Pancreas (tissue), 10 donors: Measurements from ENCODE around the gene FOSB. TPM values are rescaled to one million over a fixed set of nuclear protein-coding genes. Genes with fewer than 3 reads are reported as not detected.
A peak's percentile ranks its signal among the peaks of the same experiment; 100 is the strongest.

Source experiments
- ATAC-seq, 4 donors: fragments of 200-7000 bp; cut with Tn5 transposase; one replicate each; pipeline versions ENCODE4 v1.8.0 to v1.9.1; 2020; ENCODE audit warnings: mild to moderate bottlenecking in 4 of 4, moderate library complexity in 4 of 4
- DNase-seq, 6 donors: peaks; one replicate each; pipeline ENCODE4 v3.0.0-alpha.2; 2020
- FAIRE-seq: peaks from 2 replicates; lab custom pipeline; 2012; peaks lifted over from hg19 to GRCh38; lab: Jason Lieb, UNC
- H3K27ac ChIP-seq, 4 donors: fragments of 200-600 bp; sonication (generic); 1 replicate in 3 of 4; 2 replicates in 1 of 4; pipeline versions ENCODE4 v1.5.0 to v1.8.0; 2020
- H3K27me3 ChIP-seq, 4 donors: fragments of 200-600 bp; one replicate each; pipeline ENCODE4 v1.8.0; 2021
- H3K36me3 ChIP-seq, 3 donors: fragments of 200-600 bp; sonication (generic) in 1 of 3; one replicate each; pipeline versions ENCODE4 v1.5.0 to v1.8.0; 2020 to 2021
- H3K4me1 ChIP-seq, 3 donors: fragments of 200-600 bp; one replicate each; pipeline ENCODE4 v1.8.0; 2021
- H3K4me3 ChIP-seq, 4 donors: fragments of 200-600 bp; sonication (generic) in 2 of 4; one replicate each; pipeline versions ENCODE4 v1.5.0 to v1.8.0; 2020 to 2021
- H3K9me3 ChIP-seq, 4 donors: fragments of 200-600 bp; one replicate each; pipeline ENCODE4 v1.8.0; 2021
- CTCF ChIP-seq, 4 donors: fragments of 200-600 bp; sonication (generic) in 3 of 4; IDR thresholded peaks; one replicate each; pipeline versions ENCODE4 v1.5.0 to v1.8.0; 2021; ENCODE audit warnings: antibody characterized with exemption in 4 of 4
- WGBS, 2 donors: extraction: QIAGEN DNeasy Blood & Tissue Kit; methylation state at CpG; one replicate each; pipeline ENCODE4 v1.1.7; 2013; 5-methylcytosine and 5-hydroxymethylcytosine counted together
- intact Hi-C, 3 donors: fragments of 100-400 bp; cut with DNase I; formaldehyde crosslinking; loops; one replicate each; pipeline versions ENCODE4 v1.11.1 to v1.14.2; 2022
- polyA plus RNA-seq, 2 donors: library from polyadenylated mRNA; stranded (reverse); fragments of 200-250 nt; gene quantifications; one replicate each; pipeline ENCODE4 v1.2.3, GENCODE V29; 2013
- total RNA-seq, 6 donors: library from RNA; stranded (reverse); fragmentation: NEBNext Ultra II Directional in 4 of 6; extraction: Animal tissue kit (Norgen Biotek cat#: 25700) in 4 of 6; gene quantifications; one replicate each; pipeline versions ENCODE4 v1.2.1 to v1.2.4, GENCODE V29; 2021 to 2023
- donor health status: healthy with polysubstance abuse.
- donor health status: DM: no; HTN: no; CAD: no; lungs with moderate emphysema.
- donor health status: DM: no; HTN: no; CAD: no.
- donor health status: control.
- donor health status: control.
- donor health status: Bipolar disorder and iron deficiency.
- donor health status: DM: yes; HTN: yes; CAD: no.
- donor health status: DM: no; HTN: no; CAD: no.
- donor health status: DM: no; HTN: no; CAD: no.
- donor health status: DM: yes; HTN: yes; CAD: no.

FOSB gene
- total and polyA plus RNA-seq, 8 donors: 0.79 to 21.6 (median 6.2) TPM

DNA sequence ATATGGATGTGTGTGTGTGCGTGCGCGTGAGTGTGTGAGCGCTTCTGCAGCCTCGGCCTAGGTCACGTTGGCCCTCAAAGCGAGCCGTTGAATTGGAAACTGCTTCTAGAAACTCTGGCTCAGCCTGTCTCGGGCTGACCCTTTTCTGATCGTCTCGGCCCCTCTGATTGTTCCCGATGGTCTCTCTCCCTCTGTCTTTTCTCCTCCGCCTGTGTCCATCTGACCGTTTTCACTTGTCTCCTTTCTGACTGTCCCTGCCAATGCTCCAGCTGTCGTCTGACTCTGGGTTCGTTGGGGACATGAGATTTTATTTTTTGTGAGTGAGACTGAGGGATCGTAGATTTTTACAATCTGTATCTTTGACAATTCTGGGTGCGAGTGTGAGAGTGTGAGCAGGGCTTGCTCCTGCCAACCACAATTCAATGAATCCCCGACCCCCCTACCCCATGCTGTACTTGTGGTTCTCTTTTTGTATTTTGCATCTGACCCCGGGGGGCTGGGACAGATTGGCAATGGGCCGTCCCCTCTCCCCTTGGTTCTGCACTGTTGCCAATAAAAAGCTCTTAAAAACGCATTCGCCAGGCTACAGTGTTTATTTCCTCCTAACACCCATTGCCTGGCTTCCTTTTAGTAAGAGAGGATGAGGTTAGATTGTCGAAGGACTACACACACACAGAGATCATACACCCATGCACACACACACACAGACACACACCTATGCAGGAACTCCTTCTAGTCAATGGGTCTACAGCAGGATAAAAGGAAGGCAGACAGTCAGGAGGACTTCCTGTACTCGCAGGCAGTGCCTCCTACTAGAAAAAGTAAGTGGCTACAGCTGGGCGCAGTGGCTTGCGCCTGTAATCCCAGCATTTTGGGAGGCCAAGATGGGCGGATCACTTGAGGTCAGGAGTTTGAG lies 7.1 kb downstream of the FOSB start:
- FAIRE-seq (no peak), ATAC-seq (no peak), DNase-seq (peak in 1 of 6 donors; percentile 8)
- Histone ChIP-seq H3K27me3 (no peaks in the 10 kb centered on the region), H3K9me3 (no peaks in the 10 kb centered on the region), H3K4me3 (no peak overlapping the region), H3K27ac (no peak overlapping the region), H3K36me3 (no peaks in the 10 kb centered on the region), H3K4me1 (peaks cover 0 to 9% (median 0%) of the 10 kb centered on the region in 3 donors)
- 51 to 56% methylated on average over 28 of the region's 28 CpGs for WGBS, 2 donors
- TF ChIP-seq CTCF (IDR thresholded peaks at IDR 0.05): no peak
- intact Hi-C loops: loop anchor here in 1 of 3 donors (5.0 kb wide), 1 partner anchor 38 kb away; no protein-coding TSS in a partner anchor

- WGBS, 2 donors: 53 to 55% methylated on average over 6 of the region's 6 CpGs
- ATAC-seq: no peak
- H3K4me1 ChIP-seq: peaks cover 0 to 4% (median 0%) of the 10 kb centered on the region in 3 donors
- H3K4me3 ChIP-seq: no peak overlapping the region
- H3K36me3 ChIP-seq: no peaks in the 10 kb centered on the region
- H3K27ac ChIP-seq: no peak overlapping the region
- no peak for FAIRE-seq
- TF ChIP-seq CTCF (IDR thresholded peaks at IDR 0.05): no peak
- no peaks in the 10 kb centered on the region for H3K9me3 ChIP-seq
- no peaks in the 10 kb centered on the region for H3K27me3 ChIP-seq
- peak in 1 of 6 donors; percentile 12 for DNase-seq
- intact Hi-C loops: no loop called here
These were observed 7.9 kb downstream of the FOSB start for GRCh38 chr19:45475537-45476291.

DNA sequence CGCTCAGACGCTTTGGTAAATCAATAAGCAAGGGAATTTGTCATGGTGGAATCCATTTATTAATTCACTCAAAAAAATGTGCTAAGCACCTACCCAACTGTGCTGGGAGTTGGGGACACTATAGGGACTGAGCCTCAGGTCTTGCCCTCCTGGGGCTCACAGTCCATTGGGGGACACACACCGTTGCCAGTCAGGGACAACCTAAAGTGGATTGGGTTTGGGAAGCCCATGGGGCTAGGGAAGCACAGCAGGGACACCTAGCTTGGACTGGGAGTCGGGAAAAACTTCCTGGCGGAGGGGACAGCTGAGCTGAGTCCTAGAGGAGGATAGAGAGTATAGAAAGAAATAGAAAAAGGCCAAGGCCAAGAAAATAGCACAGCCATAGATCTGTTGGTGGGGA lies 8.5 kb downstream of the FOSB start:
- Histone ChIP-seq H3K27me3 (no peaks in the 10 kb centered on the region), H3K9me3 (no peaks in the 10 kb centered on the region), H3K36me3 (no peaks in the 10 kb centered on the region), H3K4me1 (peaks cover 0 to 4% (median 0%) of the 10 kb centered on the region in 3 donors), H3K27ac (no peak overlapping the region), H3K4me3 (no peak overlapping the region)
- DNase-seq (peak in 1 of 6 donors; percentile 14), ATAC-seq (no peak), FAIRE-seq (no peak)
- intact Hi-C loops: no loop called here
- WGBS, 2 donors: 36 to 41% methylated on average over 5 of the region's 5 CpGs
- no peak for TF ChIP-seq CTCF (IDR thresholded peaks at IDR 0.05)

DNA sequence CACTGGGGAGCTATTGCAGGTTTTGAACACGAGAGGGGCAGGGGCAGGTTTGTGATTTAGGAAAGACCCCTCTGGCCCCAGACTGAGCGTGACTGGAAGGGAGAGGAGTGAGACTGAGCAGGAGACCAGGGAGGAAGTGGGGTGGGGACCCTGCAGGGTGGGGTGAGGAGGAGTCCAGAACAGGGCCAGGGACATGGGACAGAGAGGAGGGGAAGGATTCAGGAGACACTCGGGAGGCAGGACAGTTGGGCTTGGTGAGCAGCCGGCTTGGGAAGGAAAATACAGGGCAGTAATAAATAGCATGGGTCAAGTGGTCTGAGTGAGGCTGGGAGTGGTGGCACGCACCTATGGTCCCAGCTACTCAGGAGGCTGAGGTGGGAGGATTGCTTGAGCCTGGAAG lies 9.4 kb downstream of the FOSB start:
- intact Hi-C loops: no loop called here
- Histone ChIP-seq H3K27ac (no peak overlapping the region), H3K4me3 (no peak overlapping the region), H3K36me3 (no peaks in the 10 kb centered on the region), H3K27me3 (no peaks in the 10 kb centered on the region), H3K4me1 (peaks cover 0 to 4% (median 0%) of the 10 kb centered on the region in 3 donors), H3K9me3 (no peaks in the 10 kb centered on the region)
- FAIRE-seq (no peak), ATAC-seq (no peak), DNase-seq (peak in 1 of 6 donors; percentile 27)
- WGBS, 2 donors: 39 to 42% methylated on average over 5 of the region's 5 CpGs
- TF ChIP-seq CTCF (IDR thresholded peaks at IDR 0.05): no peak
